K562 (cell line): ENCODE data around the gene ANKRD27. TPM values are rescaled to one million over a fixed set of nuclear protein-coding genes. Genes with fewer than 3 reads are reported as not detected.

Experiments
- ATAC-seq: fragments of 200-7000 bp; cut with Tn5 transposase; 3 replicates; pipeline ENCODE4 v1.9.1; 2020; ENCODE audit warnings: moderate library complexity
- BruUV-seq: library from RNA; stranded (reverse); fragments of 400-500 nt; replicated peaks from 2 replicates; lab custom pipeline; 2021; lab: Mats Ljungman, UMichigan
- CTCF ChIA-PET: fragments of 300-600 bp; formaldehyde crosslinking; extraction: SDS; loops from one replicate; lab custom pipeline; 2021; ENCODE audit warnings: low intra/inter-chr PET ratio; lab: Yijun Ruan, JAX
- POLR2A ChIA-PET: fragments of 300-600, 350-650 bp; sonication (Branson Sonifier 250); formaldehyde crosslinking; extraction: SDS; loops from one replicate; lab custom pipeline; 2021; ENCODE audit warnings: antibody characterized with exemption, inconsistent platforms; lab: Yijun Ruan, JAX
- DNase-seq, 4 experiments: peaks; one replicate each; pipeline versions ENCODE4 v3.0.0 to v3.0.0-alpha.2; 2011 to 2018; ENCODE audit warnings: low spot score in 3 of 4, mixed read lengths in 3 of 4; ENCODE audit errors: extremely low read depth in 1 of 4
- FAIRE-seq: peaks from 2 replicates; lab custom pipeline; 2011; peaks lifted over from hg19 to GRCh38; lab: Jason Lieb, UNC
- H2AFZ ChIP-seq: 2 replicates; pipeline ENCODE4 v1.6.0; 2011; ENCODE audit warnings: low read depth, low read length, control low read depth, inconsistent platforms
- H3K27ac ChIP-seq: fragments of 200-600 bp; 3 replicates; pipeline ENCODE4 v1.8.0; 2011; ENCODE audit warnings: low read depth, mild to moderate bottlenecking, control low read depth, inconsistent platforms, low read length, moderate library complexity, mixed read lengths; ENCODE audit errors: extremely low read depth
- H3K27me3 ChIP-seq, 2 experiments: fragments of 300-600 bp in 1 of 2; 2 replicates in 1 of 2; 3 replicates in 1 of 2; pipeline versions ENCODE4 v1.6.0 to v1.8.0; 2011; ENCODE audit warnings: inconsistent platforms in 2 of 2, low read length in 2 of 2, mild to moderate bottlenecking in 1 of 2, mixed read lengths in 1 of 2, moderate library complexity in 1 of 2; ENCODE audit not compliant: control insufficient read depth in 2 of 2, insufficient read depth in 2 of 2
- H3K36me3 ChIP-seq: fragments of 300-600 bp; 3 replicates; pipeline ENCODE4 v1.8.0; 2011; ENCODE audit warnings: mild to moderate bottlenecking, low read length, inconsistent platforms; ENCODE audit not compliant: control insufficient read depth, insufficient read depth
- H3K4me1 ChIP-seq, 2 experiments: fragments of 200-600 bp in 1 of 2; replicated peaks in 1 of 2; 2 replicates in 1 of 2; 3 replicates in 1 of 2; pipeline versions ENCODE4 v1.5.1 to v1.8.0; 2011; ENCODE audit warnings: inconsistent platforms in 2 of 2, low read length in 2 of 2, mild to moderate bottlenecking in 1 of 2, mixed read lengths in 1 of 2, moderate library complexity in 1 of 2; ENCODE audit not compliant: control insufficient read depth in 2 of 2, insufficient read depth in 2 of 2
- H3K4me2 ChIP-seq: 2 replicates; pipeline ENCODE4 v1.6.1; 2011; ENCODE audit warnings: low read length, control low read depth, inconsistent platforms, mixed read lengths; ENCODE audit not compliant: insufficient read depth
- H3K4me3 ChIP-seq: fragments of 200-600 bp; sonication (generic), shearing (Covaris generic); 2 replicates; pipeline ENCODE4 v1.5.1; 2016; ENCODE audit warnings: control low read depth, inconsistent platforms
- H3K79me2 ChIP-seq: fragments of 200-600 bp; 3 replicates; pipeline ENCODE4 v1.8.0; 2011; ENCODE audit warnings: low read length, inconsistent platforms; ENCODE audit not compliant: control insufficient read depth, insufficient read depth
- H3K9ac ChIP-seq, 2 experiments: 2 replicates each; pipeline versions ENCODE4 v1.6.0 to v1.6.1; 2011; ENCODE audit warnings: low read depth in 2 of 2, low read length in 2 of 2, control low read depth in 1 of 2, inconsistent platforms in 1 of 2, mild to moderate bottlenecking in 1 of 2, mixed read lengths in 1 of 2; ENCODE audit not compliant: insufficient read depth in 1 of 2
- H3K9me1 ChIP-seq: one replicate; pipeline ENCODE4 v1.6.0; 2011; ENCODE audit warnings: inconsistent platforms, mild to moderate bottlenecking, low read length, moderate library complexity; ENCODE audit not compliant: control insufficient read depth, insufficient read depth
- H3K9me3 ChIP-seq: replicated peaks from 2 replicates; pipeline ENCODE4 v1.5.1; 2011; ENCODE audit warnings: low read depth, low read length, inconsistent platforms; ENCODE audit not compliant: control insufficient read depth, insufficient read depth
- H4K20me1 ChIP-seq: replicated peaks from 2 replicates; pipeline ENCODE4 v1.6.1; 2011; ENCODE audit warnings: low read length, inconsistent platforms, mixed read lengths; ENCODE audit not compliant: control insufficient read depth, insufficient read depth
- CSDE1 ChIP-seq, 2 experiments: fragments of 450-650 bp; IDR thresholded peaks; 2 replicates each; pipeline ENCODE4 v1.6.1; 2016; ENCODE audit warnings: mild to moderate bottlenecking in 1 of 2
- HNRNPUL1 ChIP-seq: fragments of 200-400 bp; formaldehyde crosslinking; IDR thresholded peaks from 2 replicates; pipeline ENCODE4 v1.6.1; 2017; ENCODE audit warnings: low read length
- MAFK ChIP-seq: IDR thresholded peaks from 2 replicates; pipeline ENCODE4 v1.6.1; 2011; ENCODE audit warnings: low read length, improper control_type of control experiment
- POLR2G ChIP-seq: fragments of 200-400 bp; formaldehyde crosslinking; IDR thresholded peaks from 2 replicates; pipeline ENCODE4 v1.6.1; 2017; ENCODE audit warnings: low read depth, mild to moderate bottlenecking, antibody characterized with exemption, low read length, moderate library complexity
- RBM22 ChIP-seq: fragments of 200-400 bp; formaldehyde crosslinking; IDR thresholded peaks from 2 replicates; pipeline ENCODE4 v1.6.1; 2018; ENCODE audit warnings: low read length, low read depth; ENCODE audit not compliant: poor library complexity, severe bottlenecking
- RHOXF2B ChIP-seq: fragments of 250-450 bp; sonication (Bioruptor Pico); conservative IDR thresholded peaks from 2 replicates; pipeline ENCODE4 v1.5.1; 2021
- SMARCA5 ChIP-seq: fragments of 450-650 bp; IDR thresholded peaks from 2 replicates; pipeline ENCODE4 v1.6.1; 2016
- ZNF121 ChIP-seq: sonication (generic); formaldehyde crosslinking; conservative IDR thresholded peaks from 2 replicates; pipeline ENCODE4 v1.8.0; 2022; ENCODE audit warnings: missing genetic modification reagents
- ZNF57 ChIP-seq: fragments of 450-650 bp; formaldehyde crosslinking; IDR thresholded peaks from 2 replicates; pipeline ENCODE4 v1.4.0; 2020; ENCODE audit warnings: mild to moderate bottlenecking, moderate library complexity
- WGBS: fragments of 100-300 bp; shearing (Covaris generic); methylation state at CpG from one replicate; pipeline ENCODE4 v1.1.6; 2016; ENCODE audit warnings: low coverage, mixed read lengths; ENCODE audit not compliant: insufficient coverage; ENCODE audit errors: missing lambda C conversion rate; 5-methylcytosine and 5-hydroxymethylcytosine counted together
- in situ Hi-C: fragments of 300-500 bp; cut with MboI; formaldehyde crosslinking; loops from 4 replicates; pipeline ENCODE4 v1.15.0; 2018; ENCODE audit warnings: inconsistent platforms, mixed read lengths
- intact Hi-C: fragments of 100-400 bp; cut with micrococcal nuclease; formaldehyde crosslinking; loops from 2 replicates; pipeline ENCODE4 v1.14.2; 2022
- polyA plus RNA-seq, 8 experiments: library from polyadenylated mRNA; depleted of rRNA in 4 of 8; stranded (reverse) in 5 of 8; unstranded in 3 of 8; fragments of >200 nt; fragmentation: Nextera tagmentation in 2 of 8; fragmentation: Illumina TruSeq in 1 of 8; extraction: Ambion mirVana in 2 of 8; extraction: Trizol in 1 of 8; gene quantifications; 2 replicates each; pipeline versions ENCODE4 v1.2.1 to v1.2.3, GENCODE V29; 2011 to 2014; ENCODE audit warnings: inconsistent platforms in 1 of 8, missing spikeins in 1 of 8
- total RNA-seq, 7 experiments: library from RNA; depleted of rRNA in 6 of 7; stranded (reverse); fragments of >200 nt in 6 of 7; fragmentation: Illumina TruSeq in 2 of 7; extraction: Trizol in 2 of 7; gene quantifications; 2 replicates each; pipeline versions ENCODE4 v1.2.1 to v1.2.3, GENCODE V29; 2011 to 2021; ENCODE audit warnings: low replicate concordance in 1 of 7
- TF ChIP-seq, protein P1 (sequence below): conservative IDR thresholded peaks from 2 replicates; pipeline ENCODE4 v1.6.1; 2011; ENCODE audit warnings: low read depth, mild to moderate bottlenecking, low read length; ENCODE audit not compliant: control insufficient read depth

The ANKRD27 gene
- total and polyA plus RNA-seq, 9 of the 15 experiments (the other 6 are each of a cell fraction or from before 2014, with no cell fraction given): 5.3 to 71.3 (median 54.2) TPM

DNA sequence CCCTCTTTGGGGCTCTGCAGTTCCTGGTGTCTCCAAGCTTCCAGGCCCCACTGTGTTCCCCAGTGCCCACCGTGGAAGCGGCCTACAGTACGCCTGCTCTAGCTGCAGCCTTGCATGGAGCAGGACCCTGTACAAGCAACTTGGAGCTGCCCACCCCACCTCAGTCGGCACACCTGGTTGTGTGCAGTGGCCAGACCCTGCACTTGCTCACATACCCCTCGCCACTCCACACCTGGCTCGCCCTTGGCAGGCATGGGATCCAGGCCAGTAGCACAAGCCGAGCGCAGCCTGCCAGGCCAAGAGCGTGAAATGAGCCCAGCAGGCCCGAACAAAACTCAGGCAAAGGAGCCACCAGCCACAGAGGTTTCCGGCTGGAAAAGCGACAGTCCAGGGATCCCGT, 36.4 kb downstream of the ANKRD27 start:
- ChIA-PET CTCF (no interaction called here), POLR2A (interaction anchor here (0.6 to 2.0 kb wide), 5 partner anchors 11 to 234 kb away, joined by 3 to 7 read pairs (median 3); no protein-coding TSS in a partner anchor)
- Histone ChIP-seq H2AFZ (no peak overlapping the region), H3K4me1 (no peaks in the 10 kb centered on the region; a peak in 1 of 5 replicates), H3K9ac (no peak overlapping the region; a peak in 1 of 4 replicates), H3K9me1 (no peaks in the 10 kb centered on the region), H4K20me1 (no peaks in the 10 kb centered on the region), H3K9me3 (no peaks in the 10 kb centered on the region), H3K79me2 (no peaks in the 10 kb centered on the region), H3K4me2 (no peak overlapping the region), H3K4me3 (no peak overlapping the region), H3K27me3 (no peaks in the 10 kb centered on the region), H3K27ac (no peak overlapping the region), H3K36me3 (peaks cover 84% of the 10 kb centered on the region; the same call in 2 of the 3 replicates)
- ATAC-seq: no peak
- DNase-seq: no peak
- TF ChIP-seq POLR2G (peak; percentile 39; the same call in 1 of the 2 replicates), RHOXF2B (CRISPR knock-in tag) (no peak)
- 98% methylated on average over 13 of the region's 13 CpGs for WGBS
- in situ Hi-C loops: no loop called here
- no TSS peak for BruUV-seq
- no peak for FAIRE-seq
- intact Hi-C loops: no loop called here

DNA sequence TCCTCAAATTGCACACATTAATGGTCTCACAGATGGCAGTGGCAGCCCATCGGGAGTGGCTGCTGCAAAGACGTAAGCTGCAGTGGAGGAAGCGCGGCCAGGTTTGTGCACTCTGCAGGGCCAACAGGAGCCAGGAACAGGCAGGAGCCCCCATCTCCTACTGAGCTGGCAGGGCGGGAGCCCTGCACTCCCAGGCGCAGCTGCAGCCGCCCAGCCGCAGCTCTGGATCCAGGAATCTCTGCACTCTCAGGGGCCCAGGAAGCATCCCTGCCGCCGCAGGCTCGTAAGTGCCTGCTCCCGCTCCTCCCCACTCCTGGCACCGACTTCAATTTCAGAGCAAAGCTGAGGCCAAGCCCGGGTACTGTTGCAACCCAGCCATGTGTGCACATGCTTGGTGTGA, 37.5 kb downstream of the ANKRD27 start:
- CTCF ChIA-PET: no interaction called here
- intact Hi-C loops: no loop called here
- ATAC-seq: no peak
- Histone ChIP-seq H3K36me3 (peaks cover 84% of the 10 kb centered on the region; the same call in 2 of the 3 replicates), H3K4me1 (no peaks in the 10 kb centered on the region; a peak in 1 of 5 replicates), H4K20me1 (no peaks in the 10 kb centered on the region), H3K4me3 (no peak overlapping the region), H3K4me2 (no peak overlapping the region), H3K79me2 (no peaks in the 10 kb centered on the region), H3K27me3 (no peaks in the 10 kb centered on the region), H3K9ac (peak overlapping the region in 1 of 2 experiments; percentile 32; a peak in 1 of 4 replicates), H3K9me1 (no peaks in the 10 kb centered on the region), H3K9me3 (no peaks in the 10 kb centered on the region), H2AFZ (no peak overlapping the region), H3K27ac (no peak overlapping the region)
- no peak for DNase-seq
- POLR2A ChIA-PET: interaction anchor here (0.6 to 1.1 kb wide), 4 partner anchors 9 to 737 kb away, joined by 3 read pairs; no protein-coding TSS in a partner anchor
- in situ Hi-C loops: no loop called here
- BruUV-seq: no TSS peak
- TF ChIP-seq HNRNPUL1: no peak
- no peak for TF ChIP-seq ZNF57 (CRISPR knock-in tag)
- no peak for TF ChIP-seq SMARCA5
- no peak for TF ChIP-seq MAFK
- no peak for TF ChIP-seq CSDE1 (IDR thresholded peaks at IDR 0.05)
- TF ChIP-seq POLR2G: peak; percentile 53
- peak; percentile 23 for TF ChIP-seq RBM22
- TF ChIP-seq ZNF121 (CRISPR knock-in tag): no peak
- TF ChIP-seq, protein P1, sequence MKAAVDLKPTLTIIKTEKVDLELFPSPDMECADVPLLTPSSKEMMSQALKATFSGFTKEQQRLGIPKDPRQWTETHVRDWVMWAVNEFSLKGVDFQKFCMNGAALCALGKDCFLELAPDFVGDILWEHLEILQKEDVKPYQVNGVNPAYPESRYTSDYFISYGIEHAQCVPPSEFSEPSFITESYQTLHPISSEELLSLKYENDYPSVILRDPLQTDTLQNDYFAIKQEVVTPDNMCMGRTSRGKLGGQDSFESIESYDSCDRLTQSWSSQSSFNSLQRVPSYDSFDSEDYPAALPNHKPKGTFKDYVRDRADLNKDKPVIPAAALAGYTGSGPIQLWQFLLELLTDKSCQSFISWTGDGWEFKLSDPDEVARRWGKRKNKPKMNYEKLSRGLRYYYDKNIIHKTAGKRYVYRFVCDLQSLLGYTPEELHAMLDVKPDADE: no peak
- FAIRE-seq: no peak
- WGBS: 94% methylated on average over 13 of the region's 14 CpGs
